AG10803 (cell line): ENCODE measurements around the gene DIABLO.

Experiments used
- DNase-seq: peaks from one replicate; pipeline ENCODE4 v3.0.0; 2010; ENCODE audit warnings: low read depth
- H3K4me3 ChIP-seq: 2 replicates; pipeline ENCODE4 v1.5.1; 2011; ENCODE audit warnings: mild to moderate bottlenecking, low read length, control low read depth
- TF ChIP-seq, protein P1 (sequence below): conservative IDR thresholded peaks from 2 replicates; pipeline ENCODE4 v1.5.1; 2011; ENCODE audit warnings: mild to moderate bottlenecking, low read length, control low read depth, inconsistent platforms

Gene DIABLO

DNA sequence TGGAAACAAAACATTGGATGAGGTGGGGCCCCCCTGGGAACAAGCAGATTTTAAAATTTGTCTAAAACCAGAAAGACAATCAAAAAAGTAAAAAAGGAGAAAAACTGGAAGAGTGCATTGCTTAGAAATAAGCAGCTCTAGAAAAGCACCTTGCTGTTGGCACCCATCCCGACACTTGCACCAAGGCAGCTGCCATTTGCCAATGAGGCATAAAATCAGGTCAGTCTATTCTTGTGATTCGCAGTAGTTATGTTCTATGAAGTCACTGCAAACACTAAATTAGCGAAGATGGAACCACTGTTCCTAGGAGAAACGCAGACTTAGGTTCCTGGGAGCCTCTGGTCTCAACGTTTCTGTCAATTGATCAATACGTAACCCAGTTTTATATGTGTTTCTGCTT lies 24.2 kb upstream of the DIABLO start:
- no peak for DNase-seq
- TF ChIP-seq, protein P1, sequence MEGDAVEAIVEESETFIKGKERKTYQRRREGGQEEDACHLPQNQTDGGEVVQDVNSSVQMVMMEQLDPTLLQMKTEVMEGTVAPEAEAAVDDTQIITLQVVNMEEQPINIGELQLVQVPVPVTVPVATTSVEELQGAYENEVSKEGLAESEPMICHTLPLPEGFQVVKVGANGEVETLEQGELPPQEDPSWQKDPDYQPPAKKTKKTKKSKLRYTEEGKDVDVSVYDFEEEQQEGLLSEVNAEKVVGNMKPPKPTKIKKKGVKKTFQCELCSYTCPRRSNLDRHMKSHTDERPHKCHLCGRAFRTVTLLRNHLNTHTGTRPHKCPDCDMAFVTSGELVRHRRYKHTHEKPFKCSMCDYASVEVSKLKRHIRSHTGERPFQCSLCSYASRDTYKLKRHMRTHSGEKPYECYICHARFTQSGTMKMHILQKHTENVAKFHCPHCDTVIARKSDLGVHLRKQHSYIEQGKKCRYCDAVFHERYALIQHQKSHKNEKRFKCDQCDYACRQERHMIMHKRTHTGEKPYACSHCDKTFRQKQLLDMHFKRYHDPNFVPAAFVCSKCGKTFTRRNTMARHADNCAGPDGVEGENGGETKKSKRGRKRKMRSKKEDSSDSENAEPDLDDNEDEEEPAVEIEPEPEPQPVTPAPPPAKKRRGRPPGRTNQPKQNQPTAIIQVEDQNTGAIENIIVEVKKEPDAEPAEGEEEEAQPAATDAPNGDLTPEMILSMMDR, result no peak
- H3K4me3 ChIP-seq, result no peak overlapping the region

DNA sequence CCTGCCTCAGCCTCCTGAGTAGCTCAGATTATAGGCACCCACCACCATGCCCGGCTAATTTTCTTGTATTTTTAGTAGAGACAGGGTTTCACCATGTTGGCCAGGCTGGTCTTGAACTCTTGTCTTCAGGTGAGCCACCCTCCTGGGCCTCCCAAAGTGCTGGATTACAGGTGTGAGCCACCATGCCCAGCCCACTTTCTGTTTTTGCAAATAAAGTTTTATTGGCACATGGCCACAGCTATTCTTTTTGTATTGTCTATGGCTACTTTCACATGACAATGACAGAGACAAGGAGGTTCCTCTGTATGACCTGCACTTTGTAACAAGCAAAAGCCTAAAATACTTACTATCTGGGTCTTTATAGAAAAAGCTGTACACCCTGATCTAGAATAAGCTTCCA lies 19.7 kb upstream of the DIABLO start:
- DNase-seq, result no peak
- TF ChIP-seq, protein P1, result no peak
- H3K4me3 ChIP-seq, result no peak overlapping the region

- no peak for DNase-seq
- TF ChIP-seq, protein P1, result no peak
- H3K4me3 ChIP-seq, result no peak overlapping the region
Measured at GRCh38 chr12:122244565-122245371, 18.9 kb upstream of the DIABLO start.

GRCh38 chr12:122243965-122244364 lies 18.1 kb upstream of the DIABLO start:
- TF ChIP-seq, protein P1, result no peak
- DNase-seq, result no peak
- no peak overlapping the region for H3K4me3 ChIP-seq

DNA sequence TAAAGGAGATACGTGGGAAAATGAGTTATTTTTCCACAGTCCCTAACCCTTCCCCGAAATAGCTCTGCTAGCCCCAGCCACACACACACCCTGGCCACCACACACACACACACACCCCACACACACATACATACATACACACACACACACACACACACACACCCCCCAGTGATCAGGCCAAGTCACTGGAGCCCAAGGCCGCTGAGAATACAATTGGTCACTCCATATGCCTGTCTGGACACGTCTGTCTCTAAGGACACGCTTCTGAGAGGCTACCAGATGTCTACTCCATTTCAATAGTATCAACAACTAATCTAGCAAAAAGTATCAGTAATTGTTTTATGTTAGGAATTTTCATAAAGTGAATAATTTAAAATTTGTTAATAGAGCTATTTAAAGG lies 13.0 kb upstream of the DIABLO start:
- TF ChIP-seq, protein P1, result no peak
- DNase-seq, result no peak
- H3K4me3 ChIP-seq, result no peak overlapping the region

DNA sequence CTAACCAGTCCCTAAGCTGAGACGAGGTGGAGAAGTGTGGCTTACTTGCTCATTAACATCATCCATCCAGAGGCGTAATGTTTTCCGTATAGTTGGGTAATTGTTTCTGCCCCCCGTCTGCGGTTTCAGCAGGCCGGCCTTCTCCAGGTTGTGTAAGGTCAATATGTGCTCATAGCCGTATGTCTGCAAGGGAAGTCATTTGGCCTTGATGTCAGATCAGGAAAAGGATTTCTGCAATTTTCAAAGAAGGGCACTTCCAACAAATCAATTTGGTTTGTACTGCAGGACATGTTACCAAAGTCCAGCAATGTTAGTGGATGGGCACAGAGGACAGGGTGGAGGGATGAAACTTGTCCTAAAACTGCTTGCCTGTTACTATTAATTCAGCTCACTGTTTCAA lies 9.9 kb upstream of the DIABLO start:
- no peak for DNase-seq
- H3K4me3 ChIP-seq, result no peak overlapping the region
- TF ChIP-seq, protein P1, result no peak

GRCh38 chr12:122232691-122233090 lies 6.8 kb upstream of the DIABLO start:
- H3K4me3 ChIP-seq, result no peak overlapping the region
- DNase-seq, result no peak
- TF ChIP-seq, protein P1, result no peak
